Right lung (tissue), 5 donors: ENCODE results near the gene B4GALT3. TPM values are rescaled to one million over a fixed set of nuclear protein-coding genes. Genes with fewer than 3 reads are reported as not detected.
A peak's percentile ranks its signal among the peaks of the same experiment; 100 is the strongest.

Source experiments
- DNase-seq, 2 donors: peaks; one replicate each; pipeline ENCODE4 v3.0.0-alpha.2; 2013
- polyA plus RNA-seq, 5 donors: library from polyadenylated mRNA; unstranded; fragments of 120-200 nt; gene quantifications; one replicate each; pipeline versions ENCODE4 v1.2.1 to v1.2.3, GENCODE V29; 2013; ENCODE audit warnings: inconsistent platforms in 1 of 5, low replicate concordance in 1 of 5; ENCODE audit not compliant: insufficient read length in 5 of 5, insufficient read depth in 1 of 5

Gene B4GALT3
- polyA plus RNA-seq, 5 donors: 31.7 to 48.1 (median 41.5) TPM

- peak in 1 of 2 donors; percentile 36 for DNase-seq
Observed at GRCh38 chr1:161131523-161132409, 45.5 kb downstream of the B4GALT3 start.

- DNase-seq: no peak
Observed at GRCh38 chr1:161130266-161130665, 47.0 kb downstream of the B4GALT3 start.

- no peak for DNase-seq
Observed at GRCh38 chr1:161128591-161129420, 48.5 kb downstream of the B4GALT3 start.

GRCh38 chr1:161127649-161128048 is 49.7 kb downstream of the B4GALT3 start:
- no peak for DNase-seq

GRCh38 chr1:161122967-161123366 is 54.3 kb downstream of the B4GALT3 start:
- DNase-seq: no peak

- no peak for DNase-seq
Observed at GRCh38 chr1:161121834-161122233, 55.5 kb downstream of the B4GALT3 start.

Other genes with a start within 250 kb of the B4GALT3 start
- under 1 TPM in 1 of 5 donors, not detected in 4; 0.22 TPM for gene ITLN2, start 222.7 kb downstream of the B4GALT3 start, polyA plus RNA-seq
- gene F11R, start 156.4 kb downstream of the B4GALT3 start, polyA plus RNA-seq: 100 to 1,000 TPM in 1 of 5 donors, 10 to 100 TPM in 4; 76.0 to 110 (median 86.2) TPM
- 10 to 100 TPM; 32.7 to 51.5 (median 49.5) TPM for gene TSTD1, start 138.5 kb downstream of the B4GALT3 start, polyA plus RNA-seq
- 10 to 100 TPM; 63.8 to 67.7 (median 64.3) TPM for gene USF1, start 131.5 kb downstream of the B4GALT3 start, polyA plus RNA-seq
- gene ARHGAP30, start 107.6 kb downstream of the B4GALT3 start, polyA plus RNA-seq: 1 to 10 TPM; 2.8 to 4.7 (median 3.9) TPM
- 10 to 100 TPM in 2 of 5 donors, 1 to 10 TPM in 3; 7.3 to 11.9 (median 9.1) TPM for gene NECTIN4, start 87.9 kb downstream of the B4GALT3 start, polyA plus RNA-seq
- 1 to 10 TPM; 3.8 to 8.0 (median 5.2) TPM for gene KLHDC9, start 79.1 kb downstream of the B4GALT3 start, polyA plus RNA-seq
- gene PFDN2, start 59.5 kb downstream of the B4GALT3 start, polyA plus RNA-seq: 10 to 100 TPM; 51.4 to 67.6 (median 53.5) TPM
- 10 to 100 TPM; 40.9 to 46.1 (median 42.5) TPM for gene NIT1, start 59.4 kb downstream of the B4GALT3 start, polyA plus RNA-seq
- gene DEDD, start 44.8 kb downstream of the B4GALT3 start, polyA plus RNA-seq: 10 to 100 TPM; 49.2 to 56.6 (median 50.4) TPM
- 100 to 1,000 TPM; 147 to 175 (median 155) TPM for gene UFC1, start 23.5 kb downstream of the B4GALT3 start, polyA plus RNA-seq
- gene USP21, start 18.0 kb downstream of the B4GALT3 start, polyA plus RNA-seq: 10 to 100 TPM; 42.7 to 56.3 (median 49.4) TPM
- 10 to 100 TPM; 39.9 to 59.3 (median 45.1) TPM for gene PPOX, start 11.1 kb downstream of the B4GALT3 start, polyA plus RNA-seq
- 1 to 10 TPM; 1.8 to 2.8 (median 2.2) TPM for gene ADAMTS4, start 21.5 kb upstream of the B4GALT3 start, polyA plus RNA-seq
- 100 to 1,000 TPM; 146 to 165 (median 156) TPM for gene NDUFS2, start 24.9 kb upstream of the B4GALT3 start, polyA plus RNA-seq
- gene FCER1G, start 37.8 kb upstream of the B4GALT3 start, polyA plus RNA-seq: 10 to 100 TPM; 14.3 to 23.8 (median 18.1) TPM
- gene APOA2, start 46.1 kb upstream of the B4GALT3 start, polyA plus RNA-seq: 10 to 100 TPM in 1 of 5 donors, not detected in 4; 59.7 TPM
- gene TOMM40L, start 48.6 kb upstream of the B4GALT3 start, polyA plus RNA-seq: 10 to 100 TPM; 10.1 to 12.4 (median 11.6) TPM
- gene NR1I3, start 60.7 kb upstream of the B4GALT3 start, polyA plus RNA-seq: under 1 TPM; 0.51 to 0.99 (median 0.88) TPM
- gene PCP4L1, start 81.2 kb upstream of the B4GALT3 start, polyA plus RNA-seq: 1 to 10 TPM in 2 of 5 donors, under 1 TPM in 3; 0.68 to 1.4 (median 0.91) TPM
- gene MPZ, start 132.5 kb upstream of the B4GALT3 start, polyA plus RNA-seq: 1 to 10 TPM; 2.6 to 4.7 (median 3.2) TPM
- 100 to 1,000 TPM; 161 to 204 (median 179) TPM for gene SDHC, start 136.9 kb upstream of the B4GALT3 start, polyA plus RNA-seq
- 10 to 100 TPM in 3 of 5 donors, 1 to 10 TPM in 2; 4.5 to 20.0 (median 14.6) TPM for gene CFAP126, start 190.4 kb upstream of the B4GALT3 start, polyA plus RNA-seq